CD4-positive, alpha-beta T cell treated with Interferon alpha-2 for 1 hour (primary cell): ENCODE measurements around the gene ATP11A.
A peak's percentile ranks its signal among the peaks of the same experiment; 100 is the strongest.

ENCODE experiments used
- DNase-seq, 2 donors: peaks; one replicate each; pipeline ENCODE4 v3.0.0-alpha.2; 2020 to 2022

Gene ATP11A

DNA sequence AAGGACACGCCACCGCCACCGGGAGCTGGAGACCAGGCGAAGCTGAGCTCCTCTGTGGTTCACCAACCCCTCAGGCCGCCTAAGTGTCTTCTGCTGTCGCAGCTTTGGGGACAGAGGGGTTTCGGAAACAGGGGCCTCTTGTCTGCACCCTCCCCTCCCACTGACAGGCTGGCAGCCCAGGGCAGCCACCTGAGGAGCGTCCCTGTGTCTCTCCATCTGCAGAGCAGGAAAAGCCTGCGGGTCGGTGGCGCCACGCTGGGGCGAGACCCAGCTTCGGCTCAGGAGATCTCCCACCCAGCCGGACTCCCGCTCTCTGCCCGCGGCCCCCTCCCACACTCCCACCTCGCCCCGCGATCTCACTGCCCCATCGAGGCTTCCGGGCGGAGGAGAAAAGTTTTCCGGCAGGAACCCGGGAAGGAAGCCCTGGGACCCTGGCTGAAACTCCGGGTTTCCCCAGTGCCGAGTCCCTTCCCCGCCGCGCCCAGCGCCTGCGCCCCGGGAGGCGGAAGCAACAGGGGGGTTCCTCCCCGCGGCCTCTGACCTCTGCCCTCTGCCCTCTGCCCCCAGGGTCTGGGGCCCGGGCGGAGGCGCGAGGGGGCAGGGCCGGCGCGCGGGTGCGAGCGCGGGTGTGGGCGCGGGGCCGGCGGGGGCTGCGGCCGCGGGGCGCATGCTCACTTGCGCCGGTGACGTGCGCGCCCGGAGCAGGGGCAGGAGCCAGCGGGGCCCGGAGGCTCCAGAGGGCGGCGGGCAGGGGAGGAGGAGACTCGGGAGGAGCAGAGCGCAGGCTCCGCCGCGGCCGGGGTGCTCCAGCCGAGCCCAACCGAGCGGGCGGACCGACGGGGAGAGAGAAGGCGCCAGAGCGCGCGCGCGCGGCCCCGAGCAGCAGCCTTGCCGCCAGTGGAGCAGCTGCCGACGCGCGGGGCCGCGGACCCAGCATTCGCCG, at the start of gene ATP11A:
Gene ATP11A, plus strand, starts transcription at position 736 of the 943 bp plus-strand sequence. CDS start 379 bp downstream, outside the sequence.
- DNase-seq, result peak; percentile 80 to 85

- DNase-seq, result no peak
Observed at GRCh38 chr13:112641456-112642089, 48.3 kb upstream of the ATP11A start.

- no peak for DNase-seq
Observed at GRCh38 chr13:112642090-112642460, 47.8 kb upstream of the ATP11A start.

DNA sequence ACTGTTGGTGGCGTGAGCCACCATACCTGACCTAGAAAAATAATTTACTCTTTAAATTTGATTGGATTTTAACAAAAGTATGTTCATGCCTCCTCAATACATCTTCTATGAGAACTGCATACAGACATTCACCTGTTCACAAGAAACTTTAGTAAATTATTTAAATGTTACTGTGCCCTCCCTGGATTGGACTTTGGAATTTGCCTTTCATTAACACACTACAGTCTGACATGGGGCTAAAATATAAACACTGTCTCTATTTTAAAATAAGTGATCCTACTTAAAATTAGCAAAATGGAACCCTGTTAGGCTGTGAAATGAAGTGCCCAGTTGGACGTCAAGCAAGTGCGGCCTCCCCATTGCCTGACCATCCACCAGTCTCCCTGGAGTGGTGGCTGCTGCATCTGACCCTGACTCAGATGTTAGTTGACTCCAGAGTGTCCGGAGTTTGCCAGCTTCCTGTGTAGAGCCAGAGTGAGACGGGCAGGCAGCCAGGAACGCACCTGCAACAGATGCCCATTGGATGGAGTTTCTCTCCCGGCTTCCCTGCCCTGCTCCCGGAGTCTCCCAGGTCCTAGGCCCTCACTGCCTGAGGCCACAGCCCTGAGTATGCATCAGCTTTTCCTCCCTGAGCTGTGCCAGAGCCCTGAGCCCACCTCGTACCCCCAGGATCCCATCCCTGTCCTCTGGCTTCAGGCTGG, 45.9 kb upstream of the ATP11A start:
- DNase-seq, result no peak

GRCh38 chr13:112645327-112645914, 44.4 kb upstream of the ATP11A start:
- DNase-seq, result no peak

DNA sequence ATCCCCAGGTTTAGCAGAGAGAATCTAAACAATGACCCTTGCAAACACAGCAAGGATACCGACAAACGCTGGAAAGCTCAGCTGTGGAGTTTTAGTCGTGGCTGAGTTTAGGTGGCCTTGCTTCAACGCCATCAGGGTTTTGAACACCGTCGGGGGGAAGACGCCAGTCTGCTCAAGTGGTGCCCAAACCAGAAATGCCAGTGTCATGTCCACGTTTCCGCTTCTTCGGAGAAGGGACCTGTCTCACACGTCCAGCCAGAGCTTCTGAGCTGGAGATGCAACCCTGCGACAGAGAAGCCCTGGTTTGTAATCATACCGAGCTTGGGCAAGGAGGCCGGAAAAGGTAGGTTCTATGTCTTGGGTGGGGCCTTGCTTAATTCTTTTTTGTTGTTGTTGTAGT, 42.6 kb upstream of the ATP11A start:
- no peak for DNase-seq

DNA sequence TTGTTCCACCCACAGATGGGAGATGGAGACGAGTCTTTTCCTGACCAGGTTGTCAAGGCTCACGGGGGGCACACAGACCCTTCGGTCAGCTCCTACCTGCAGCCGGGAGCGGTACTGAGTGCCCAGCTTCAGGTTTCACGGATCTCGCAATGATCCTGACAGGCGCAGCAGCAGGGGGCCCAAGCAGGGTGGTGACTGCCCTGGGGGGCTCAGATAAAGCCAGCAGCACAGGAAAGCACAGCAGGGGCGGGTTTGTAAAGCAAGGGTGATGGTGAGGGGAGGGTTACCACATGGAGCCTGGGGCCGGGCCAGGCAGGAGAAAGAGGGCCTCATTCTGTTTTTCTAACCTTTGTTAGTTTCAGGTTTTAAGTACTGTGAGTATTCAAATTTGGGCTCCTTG, 41.7 kb upstream of the ATP11A start:
- no peak for DNase-seq

- no peak for DNase-seq
Observed at GRCh38 chr13:112648966-112649690, 40.7 kb upstream of the ATP11A start.

DNA sequence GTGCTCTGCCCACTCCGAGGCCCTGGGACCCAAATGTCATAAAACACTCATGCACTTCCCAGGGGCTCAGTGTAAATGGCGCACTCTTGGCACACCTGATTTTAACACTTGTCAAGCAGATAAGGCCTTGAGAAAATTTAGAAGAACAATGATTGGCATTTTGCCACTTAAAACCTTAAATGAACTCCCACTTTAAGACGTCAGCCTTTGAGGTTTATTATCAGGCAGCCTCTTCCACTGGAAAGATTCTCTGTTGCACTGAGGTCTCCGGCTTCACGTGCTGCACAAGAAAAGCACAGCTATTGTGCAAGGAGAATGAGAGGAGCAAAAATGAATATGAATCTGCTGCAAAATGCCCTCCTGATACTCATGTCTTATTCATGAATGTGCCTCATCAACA, 38.5 kb upstream of the ATP11A start:
- no peak for DNase-seq

GRCh38 chr13:112651750-112652511, 37.9 kb upstream of the ATP11A start:
- no peak for DNase-seq

DNA sequence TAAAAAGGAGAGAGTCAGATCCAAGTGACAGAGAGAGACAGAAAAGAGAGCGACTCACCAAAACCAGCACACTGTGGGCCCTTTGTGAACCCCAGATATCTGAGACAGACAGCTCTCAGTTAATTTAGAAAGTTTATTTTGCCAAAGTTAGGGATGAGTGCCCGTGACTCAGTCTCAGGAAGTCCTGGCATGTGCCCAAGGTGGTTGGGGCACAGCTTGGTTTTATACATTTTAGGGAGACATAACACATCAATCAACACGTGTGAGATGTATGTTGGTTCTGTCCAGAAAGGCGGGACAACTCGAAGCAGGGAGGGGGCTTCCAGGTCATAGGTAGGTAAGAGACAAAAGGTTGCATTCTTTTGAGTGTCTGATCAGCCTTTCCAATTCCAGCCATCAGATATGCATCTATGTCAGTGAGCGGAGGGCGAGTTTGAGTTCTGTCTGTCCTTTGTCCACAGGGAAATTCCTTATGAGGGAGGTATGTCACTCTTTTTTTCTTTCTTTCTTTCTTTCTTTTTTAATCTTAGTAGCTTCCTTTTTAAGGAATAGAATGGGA, 37.2 kb upstream of the ATP11A start:
- DNase-seq, result no peak

DNA sequence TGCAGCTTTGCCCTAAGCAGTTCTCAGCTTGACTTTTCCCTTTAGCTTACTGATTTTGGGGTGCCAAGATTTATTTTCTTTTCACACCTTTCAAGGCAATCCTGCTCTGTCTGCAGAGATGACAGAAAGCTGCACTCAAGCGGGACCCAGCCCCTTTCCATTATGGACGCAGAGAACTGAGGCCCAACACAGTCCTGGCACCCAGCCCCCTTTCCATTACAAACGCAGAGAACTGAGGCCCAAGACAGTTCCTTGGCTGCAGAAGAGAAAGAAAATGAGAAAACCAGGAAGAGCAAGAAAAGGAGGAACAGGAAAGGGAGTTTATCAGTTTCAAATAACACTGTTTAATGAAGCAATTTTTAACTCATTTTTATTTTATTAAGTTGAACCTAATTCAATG, 36.8 kb upstream of the ATP11A start:
- DNase-seq, result no peak

- no peak for DNase-seq
Observed at GRCh38 chr13:112655913-112656312, 33.9 kb upstream of the ATP11A start.

- DNase-seq, result no peak
Observed at GRCh38 chr13:112657850-112658445, 31.9 kb upstream of the ATP11A start.

GRCh38 chr13:112658808-112659207, 31.0 kb upstream of the ATP11A start:
- DNase-seq, result no peak

DNA sequence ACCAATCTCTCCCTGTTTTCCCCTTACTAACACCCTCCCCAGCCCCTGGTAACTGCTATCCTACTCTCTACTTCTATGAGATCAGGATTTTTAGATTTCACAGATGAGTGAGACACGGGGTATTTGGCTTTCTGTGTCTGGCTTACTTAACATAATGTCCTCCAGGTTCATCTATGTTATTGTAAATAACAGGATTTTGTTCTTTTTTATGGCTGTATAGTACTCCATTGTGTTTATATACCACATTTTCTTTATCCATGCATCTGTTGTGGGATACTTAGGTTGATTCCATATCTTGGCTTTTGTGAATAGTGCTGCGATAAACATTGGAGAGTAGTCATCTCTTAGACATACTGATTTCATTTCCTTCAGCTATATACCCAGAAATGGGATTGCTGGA, 28.5 kb upstream of the ATP11A start:
- no peak for DNase-seq

- no peak for DNase-seq
Observed at GRCh38 chr13:112664501-112665203, 25.2 kb upstream of the ATP11A start.

DNA sequence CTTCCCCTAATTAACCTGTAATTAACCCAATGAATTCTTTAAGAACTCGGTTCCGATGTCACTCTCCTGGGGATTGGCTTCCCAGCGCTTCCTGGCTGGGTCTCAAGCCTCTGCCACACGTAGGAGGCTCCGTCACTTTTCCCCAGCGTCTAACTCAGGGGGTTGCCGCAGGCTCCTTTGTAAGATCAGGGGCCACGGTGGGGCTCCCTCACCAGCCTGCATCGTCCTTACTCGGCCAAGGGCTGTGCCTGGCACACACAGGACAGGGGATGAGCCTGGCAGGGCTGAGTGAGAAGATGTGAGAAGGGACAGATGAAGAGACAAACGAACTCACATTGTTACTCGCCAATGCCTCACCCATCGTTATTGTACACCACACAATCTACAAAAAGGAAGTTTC, 20.9 kb upstream of the ATP11A start:
- DNase-seq, result no peak

DNA sequence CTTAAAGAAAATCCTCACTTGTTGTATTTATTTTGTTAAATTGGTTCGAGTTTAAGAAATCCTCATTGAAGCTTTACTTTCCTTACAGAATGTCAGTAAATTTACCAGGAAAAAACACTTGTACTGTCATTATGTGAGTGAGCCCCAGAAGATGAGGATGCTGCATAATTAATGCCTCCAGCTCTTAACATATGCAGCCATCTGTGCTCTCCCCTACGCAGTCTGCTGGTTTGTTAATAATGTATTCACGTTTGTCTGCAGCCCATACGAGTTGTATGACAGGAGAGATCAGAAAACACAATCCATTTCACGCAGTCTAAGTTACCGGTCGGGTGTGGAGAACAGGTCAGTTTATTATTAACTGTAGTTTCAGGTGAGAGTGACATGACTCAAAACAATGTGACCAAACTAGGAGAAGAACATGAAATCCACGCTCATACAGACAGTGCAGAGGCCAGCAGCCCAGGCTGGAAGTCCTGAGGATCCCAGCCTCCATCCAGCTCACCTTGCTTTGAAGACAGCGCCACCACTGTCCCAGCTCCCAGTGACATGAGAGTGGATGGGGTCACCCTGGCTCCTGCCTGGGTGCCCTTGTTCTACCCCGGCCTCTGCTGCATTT, 19.8 kb upstream of the ATP11A start:
- DNase-seq, result no peak

- no peak for DNase-seq
Observed at GRCh38 chr13:112670864-112671263, 19.0 kb upstream of the ATP11A start.
